Fibroblast of lung (primary cell): ENCODE measurements around the gene DNAJC6.

Experiments
- EZH2 ChIP-seq: IDR thresholded peaks from 2 replicates; pipeline ENCODE4 v1.5.1; 2012; ENCODE audit warnings: low read length, control low read depth, mild to moderate bottlenecking; ENCODE audit errors: missing control alignments
- TF ChIP-seq, protein P1 (sequence below), 2 donors: IDR thresholded peaks in 1 of 2; conservative IDR thresholded peaks in 1 of 2; 1 replicate in 1 of 2; 2 replicates in 1 of 2; pipeline ENCODE4 v1.5.1; 2011 to 2012; ENCODE audit warnings: low read length in 2 of 2, control low read depth in 1 of 2, inconsistent platforms in 1 of 2, low read depth in 1 of 2, mild to moderate bottlenecking in 1 of 2

DNA sequence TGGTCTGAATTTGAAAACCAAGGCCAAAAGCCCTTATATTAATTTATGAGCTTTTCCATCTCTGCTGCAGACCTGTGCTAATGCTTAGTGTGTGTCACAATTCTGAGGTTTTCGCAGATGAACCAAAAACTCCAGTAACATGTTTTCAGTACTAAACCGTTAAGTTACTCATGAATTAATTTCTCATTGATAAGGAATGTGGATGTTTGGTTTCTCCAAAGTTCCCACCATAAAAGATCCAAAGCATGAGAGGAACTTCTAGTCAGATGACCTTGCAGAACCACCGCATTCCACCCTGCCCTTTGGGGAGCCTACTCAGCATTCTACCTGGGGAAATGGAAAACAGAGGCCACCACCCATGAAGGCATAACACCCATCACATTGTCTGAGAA, 103.6 kb downstream of the DNAJC6 start:
- TF ChIP-seq, protein P1, sequence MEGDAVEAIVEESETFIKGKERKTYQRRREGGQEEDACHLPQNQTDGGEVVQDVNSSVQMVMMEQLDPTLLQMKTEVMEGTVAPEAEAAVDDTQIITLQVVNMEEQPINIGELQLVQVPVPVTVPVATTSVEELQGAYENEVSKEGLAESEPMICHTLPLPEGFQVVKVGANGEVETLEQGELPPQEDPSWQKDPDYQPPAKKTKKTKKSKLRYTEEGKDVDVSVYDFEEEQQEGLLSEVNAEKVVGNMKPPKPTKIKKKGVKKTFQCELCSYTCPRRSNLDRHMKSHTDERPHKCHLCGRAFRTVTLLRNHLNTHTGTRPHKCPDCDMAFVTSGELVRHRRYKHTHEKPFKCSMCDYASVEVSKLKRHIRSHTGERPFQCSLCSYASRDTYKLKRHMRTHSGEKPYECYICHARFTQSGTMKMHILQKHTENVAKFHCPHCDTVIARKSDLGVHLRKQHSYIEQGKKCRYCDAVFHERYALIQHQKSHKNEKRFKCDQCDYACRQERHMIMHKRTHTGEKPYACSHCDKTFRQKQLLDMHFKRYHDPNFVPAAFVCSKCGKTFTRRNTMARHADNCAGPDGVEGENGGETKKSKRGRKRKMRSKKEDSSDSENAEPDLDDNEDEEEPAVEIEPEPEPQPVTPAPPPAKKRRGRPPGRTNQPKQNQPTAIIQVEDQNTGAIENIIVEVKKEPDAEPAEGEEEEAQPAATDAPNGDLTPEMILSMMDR (conservative IDR thresholded peaks at IDR 0.05 in 1 of 2, IDR thresholded peaks at IDR 0.05 in 1 of 2; ENCODE audit: low read depth in 1 of 2, low read length in 2 of 2) = no peak
- no peak for TF ChIP-seq EZH2
